ENCODE measurements around the gene ANKH.

- no peak for TF ChIP-seq CTCF (IDR thresholded peaks at IDR 0.05; ENCODE audit: borderline replicate concordance, extremely low read depth, low read length, poor library complexity, severe bottlenecking)
- no peak for TF ChIP-seq EZH2 (IDR thresholded peaks at IDR 0.05; ENCODE audit: borderline replicate concordance, low read depth, low read length, severe bottlenecking)
These were observed 198.1 kb downstream of the ANKH start for GRCh38 chr5:14673443-14673842.

All from DND-41 (cell line).